PFSK-1 (cell line): ENCODE measurements around the gene NAPA.

Source experiments
- POLR2AphosphoS5 ChIP-seq: IDR thresholded peaks from 2 replicates; pipeline ENCODE4 v1.6.1; 2012; ENCODE audit warnings: low read depth, mild to moderate bottlenecking, control low read depth, low read length, moderate library complexity
- SIN3A ChIP-seq: IDR thresholded peaks from 2 replicates; pipeline ENCODE4 v1.6.1; 2012; ENCODE audit warnings: mild to moderate bottlenecking, low read length, moderate library complexity, borderline replicate concordance; ENCODE audit not compliant: insufficient read depth
- TAF1 ChIP-seq: IDR thresholded peaks from 2 replicates; pipeline ENCODE4 v1.6.1; 2012; ENCODE audit warnings: low read length, control low read depth, borderline replicate concordance; ENCODE audit not compliant: insufficient read depth
- TF ChIP-seq, protein P1 (sequence below), 2 experiments: IDR thresholded peaks; 2 replicates each; pipeline versions ENCODE4 v1.6.1 to v1.8.0; 2011 to 2012; ENCODE audit warnings: low read depth in 2 of 2, low read length in 2 of 2, control low read depth in 1 of 2, inconsistent platforms in 1 of 2, mild to moderate bottlenecking in 1 of 2, moderate library complexity in 1 of 2; ENCODE audit not compliant: insufficient read depth in 1 of 2

DNA sequence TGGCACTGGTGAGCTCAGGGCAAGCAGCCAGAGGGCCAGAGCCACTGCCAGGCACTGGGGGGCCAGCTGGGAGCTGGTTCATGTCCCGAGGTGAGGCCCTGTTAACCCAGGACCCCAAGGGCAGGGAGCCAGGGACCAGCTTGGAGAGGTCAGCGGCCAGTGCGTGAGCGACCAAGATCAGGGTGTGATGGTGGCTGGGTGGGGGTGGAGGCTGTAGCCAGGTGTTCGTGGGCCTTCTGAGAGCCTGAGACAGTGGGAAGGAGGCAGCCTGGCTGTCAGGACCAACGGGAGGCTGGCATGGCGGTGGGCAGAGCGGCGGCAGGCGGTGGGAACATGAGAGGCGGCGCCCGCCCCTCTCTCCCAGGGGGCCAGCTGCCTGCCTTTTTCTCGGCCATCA lies 22.7 kb downstream of the NAPA start:
- TF ChIP-seq, protein P1, sequence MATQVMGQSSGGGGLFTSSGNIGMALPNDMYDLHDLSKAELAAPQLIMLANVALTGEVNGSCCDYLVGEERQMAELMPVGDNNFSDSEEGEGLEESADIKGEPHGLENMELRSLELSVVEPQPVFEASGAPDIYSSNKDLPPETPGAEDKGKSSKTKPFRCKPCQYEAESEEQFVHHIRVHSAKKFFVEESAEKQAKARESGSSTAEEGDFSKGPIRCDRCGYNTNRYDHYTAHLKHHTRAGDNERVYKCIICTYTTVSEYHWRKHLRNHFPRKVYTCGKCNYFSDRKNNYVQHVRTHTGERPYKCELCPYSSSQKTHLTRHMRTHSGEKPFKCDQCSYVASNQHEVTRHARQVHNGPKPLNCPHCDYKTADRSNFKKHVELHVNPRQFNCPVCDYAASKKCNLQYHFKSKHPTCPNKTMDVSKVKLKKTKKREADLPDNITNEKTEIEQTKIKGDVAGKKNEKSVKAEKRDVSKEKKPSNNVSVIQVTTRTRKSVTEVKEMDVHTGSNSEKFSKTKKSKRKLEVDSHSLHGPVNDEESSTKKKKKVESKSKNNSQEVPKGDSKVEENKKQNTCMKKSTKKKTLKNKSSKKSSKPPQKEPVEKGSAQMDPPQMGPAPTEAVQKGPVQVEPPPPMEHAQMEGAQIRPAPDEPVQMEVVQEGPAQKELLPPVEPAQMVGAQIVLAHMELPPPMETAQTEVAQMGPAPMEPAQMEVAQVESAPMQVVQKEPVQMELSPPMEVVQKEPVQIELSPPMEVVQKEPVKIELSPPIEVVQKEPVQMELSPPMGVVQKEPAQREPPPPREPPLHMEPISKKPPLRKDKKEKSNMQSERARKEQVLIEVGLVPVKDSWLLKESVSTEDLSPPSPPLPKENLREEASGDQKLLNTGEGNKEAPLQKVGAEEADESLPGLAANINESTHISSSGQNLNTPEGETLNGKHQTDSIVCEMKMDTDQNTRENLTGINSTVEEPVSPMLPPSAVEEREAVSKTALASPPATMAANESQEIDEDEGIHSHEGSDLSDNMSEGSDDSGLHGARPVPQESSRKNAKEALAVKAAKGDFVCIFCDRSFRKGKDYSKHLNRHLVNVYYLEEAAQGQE (IDR thresholded peaks at IDR 0.05; ENCODE audit: insufficient read depth in 1 of 2, low read depth in 2 of 2, low read length in 2 of 2): no peak
- TF ChIP-seq TAF1 (no peak), POLR2AphosphoS5 (no peak), SIN3A (no peak)
